Spinal cord (tissue), 10 donors: Measurements from ENCODE around the gene PARVB. TPM values are rescaled to one million over a fixed set of nuclear protein-coding genes. Genes with fewer than 3 reads are reported as not detected.

ENCODE experiments used
- DNase-seq, 6 donors: peaks; one replicate each; pipeline versions ENCODE4 v3.0.0 to v3.0.0-alpha.2; 2013 to 2015; ENCODE audit warnings: low spot score in 6 of 6, low read depth in 4 of 6
- H3K27ac ChIP-seq: one replicate; pipeline ENCODE4 v1.5.1; 2013; ENCODE audit warnings: low read depth, low read length, control low read depth
- H3K27me3 ChIP-seq: one replicate; pipeline ENCODE4 v1.6.1; 2013; ENCODE audit warnings: low read length; ENCODE audit not compliant: control insufficient read depth, insufficient read depth
- H3K36me3 ChIP-seq: one replicate; pipeline ENCODE4 v1.6.1; 2013; ENCODE audit warnings: low read length; ENCODE audit not compliant: control insufficient read depth, insufficient read depth
- H3K4me1 ChIP-seq: one replicate; pipeline ENCODE4 v1.6.1; 2013; ENCODE audit warnings: low read length; ENCODE audit not compliant: control insufficient read depth, insufficient read depth
- H3K4me3 ChIP-seq: one replicate; pipeline ENCODE4 v1.5.1; 2013; ENCODE audit warnings: low read depth, low read length, control low read depth
- H3K9me3 ChIP-seq: one replicate; pipeline ENCODE4 v1.6.1; 2013; ENCODE audit warnings: low read length; ENCODE audit not compliant: control insufficient read depth, insufficient read depth
- WGBS: methylation state at CpG from one replicate; pipeline ENCODE4 v1.1.5; 2013; ENCODE audit warnings: missing lambda C conversion rate; ENCODE audit not compliant: insufficient coverage; 5-methylcytosine and 5-hydroxymethylcytosine counted together
- polyA plus RNA-seq, 2 donors: library from polyadenylated mRNA; unstranded; fragments of 120-200 nt; gene quantifications; one replicate each; pipeline ENCODE4 v1.2.1, GENCODE V29; 2013; ENCODE audit not compliant: insufficient read length in 2 of 2
- total RNA-seq, 2 donors: library from RNA; depleted of rRNA in 1 of 2; stranded (reverse); fragments of 120-200 nt in 1 of 2; fragments of >200 nt in 1 of 2; gene quantifications; one replicate each; pipeline versions ENCODE4 v1.2.3 to v1.2.4, GENCODE V29; 2013 to 2014
- donor health status: healthy.

The PARVB gene
- total and polyA plus RNA-seq, 4 donors, result 9.7 to 26.0 (median 18.9) TPM

DNA sequence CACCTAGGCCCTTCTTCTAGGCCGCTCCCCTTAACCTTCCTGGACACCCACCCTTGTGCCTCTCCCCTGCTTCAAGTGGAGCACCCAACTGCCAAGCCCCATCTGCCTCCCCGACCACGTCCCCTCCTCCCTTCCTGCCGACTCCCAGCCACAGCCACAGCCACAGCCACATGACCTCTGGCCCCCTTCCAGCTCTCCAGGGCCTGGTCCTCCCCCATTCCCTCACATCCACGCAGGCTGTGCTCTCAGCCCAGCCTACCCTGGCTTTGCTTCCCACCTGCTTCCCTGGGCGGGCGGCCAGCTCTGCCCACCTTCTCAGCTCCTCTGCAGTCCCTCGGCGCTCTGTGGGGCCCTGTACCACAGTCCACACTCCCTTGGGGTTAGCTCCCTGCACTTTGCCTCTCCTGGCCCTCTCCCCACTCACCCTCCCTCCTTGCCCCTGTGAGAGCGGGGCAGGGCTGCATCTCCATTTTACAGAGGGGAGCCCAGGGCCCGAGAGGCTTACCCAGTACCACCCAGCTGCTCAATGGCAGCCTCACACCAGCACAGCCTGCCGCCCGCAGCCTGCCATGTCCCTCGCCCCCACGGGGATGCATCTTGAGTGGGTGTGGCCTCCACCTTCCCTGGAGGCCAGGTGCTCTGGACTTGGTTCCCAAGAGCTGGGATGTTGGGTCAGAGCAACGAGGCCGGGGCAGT, 176.9 kb downstream of the PARVB start:
- H3K27me3 ChIP-seq, result no peaks in the 10 kb centered on the region
- whole genome bisulfite sequencing, result 77% methylated on average over 17 of the region's 17 CpGs
- no peaks in the 10 kb centered on the region for H3K9me3 ChIP-seq
- H3K36me3 ChIP-seq, result peaks cover 3% of the 10 kb centered on the region
- peaks cover 28% of the 10 kb centered on the region for H3K4me1 ChIP-seq
- no peak overlapping the region for H3K27ac ChIP-seq
- no peak overlapping the region for H3K4me3 ChIP-seq
- DNase-seq, result no peak

DNA sequence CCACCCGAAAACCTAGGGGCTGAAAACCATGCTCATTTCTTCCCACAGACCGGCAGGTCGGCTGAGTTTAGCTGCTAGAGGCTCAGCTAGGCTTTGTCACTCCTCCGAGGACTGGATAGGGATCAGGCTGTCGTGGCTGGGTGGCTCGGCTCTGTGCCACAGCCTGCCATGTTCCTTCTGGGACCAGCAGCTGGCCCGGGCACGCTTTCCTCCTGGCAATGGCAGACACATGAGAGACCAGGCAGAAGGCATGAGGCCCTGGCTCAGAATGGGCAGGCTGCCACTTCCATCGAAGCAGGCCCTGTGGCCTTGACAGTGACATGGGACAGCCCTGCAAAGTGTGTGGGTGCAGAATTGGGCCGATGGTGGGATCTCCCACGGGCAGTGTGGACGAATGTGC, 177.6 kb downstream of the PARVB start:
- no peaks in the 10 kb centered on the region for H3K9me3 ChIP-seq
- peaks cover 3% of the 10 kb centered on the region for H3K36me3 ChIP-seq
- 79% methylated on average over 12 of the region's 12 CpGs for WGBS
- H3K4me3 ChIP-seq, result no peak overlapping the region
- H3K27ac ChIP-seq, result no peak overlapping the region
- DNase-seq, result peak in 2 of 6 donors; percentile 31 to 87
- no peaks in the 10 kb centered on the region for H3K27me3 ChIP-seq
- H3K4me1 ChIP-seq, result peaks cover 21% of the 10 kb centered on the region

DNA sequence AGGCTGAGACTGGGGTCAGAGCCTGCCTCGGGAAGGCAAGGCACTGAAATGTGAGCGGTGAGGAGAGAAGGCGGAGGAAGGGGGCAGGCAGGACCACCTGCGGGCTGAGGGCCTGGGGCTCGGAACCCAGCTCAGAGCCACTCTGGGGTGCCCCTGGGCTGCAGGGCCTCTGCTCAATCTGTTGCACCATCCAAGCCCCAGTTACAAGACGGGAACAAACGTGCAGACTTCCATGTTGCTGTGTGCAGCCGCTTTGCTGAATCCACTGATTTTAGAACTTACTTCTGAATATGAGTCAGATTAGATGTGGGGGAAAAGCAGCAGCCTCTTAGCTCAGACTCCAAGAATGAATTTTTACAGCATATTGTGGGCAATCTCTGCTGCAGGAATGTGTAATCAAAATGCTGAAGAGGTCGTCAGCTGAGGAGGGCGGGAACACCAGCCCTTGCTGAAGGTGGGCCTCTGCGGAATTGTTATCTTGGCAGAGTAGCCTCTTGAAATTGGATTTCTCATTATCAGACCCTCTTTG, 178.2 kb downstream of the PARVB start:
- H3K36me3 ChIP-seq, result peaks cover 3% of the 10 kb centered on the region
- H3K4me1 ChIP-seq, result peaks cover 21% of the 10 kb centered on the region
- DNase-seq, result peak in 2 of 6 donors; percentile 50 to 73
- no peaks in the 10 kb centered on the region for H3K9me3 ChIP-seq
- no peaks in the 10 kb centered on the region for H3K27me3 ChIP-seq
- H3K27ac ChIP-seq, result no peak overlapping the region
- WGBS, result 73% methylated on average over 10 of the region's 11 CpGs
- no peak overlapping the region for H3K4me3 ChIP-seq

DNA sequence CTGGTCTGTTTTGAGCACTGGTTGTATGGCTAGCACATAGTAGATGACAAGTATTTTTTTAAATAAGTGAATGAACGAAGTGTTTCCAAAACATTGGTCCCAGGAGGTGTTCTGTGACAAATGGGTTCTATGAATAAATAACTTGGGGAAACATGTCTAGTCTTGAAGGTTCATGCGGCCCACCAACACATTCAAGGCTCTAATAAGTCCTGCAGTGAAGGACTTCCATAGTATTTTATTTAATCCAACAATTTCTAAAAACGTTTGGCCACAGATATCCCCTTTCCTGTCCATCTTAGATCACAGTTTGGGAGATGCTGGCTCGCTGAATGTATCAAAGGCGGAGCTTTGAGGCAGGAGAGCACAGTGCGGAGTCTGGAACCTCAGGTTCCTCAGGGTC, 179.1 kb downstream of the PARVB start:
- no peak overlapping the region for H3K4me3 ChIP-seq
- no peaks in the 10 kb centered on the region for H3K27me3 ChIP-seq
- H3K4me1 ChIP-seq, result peaks cover 21% of the 10 kb centered on the region
- peaks cover 3% of the 10 kb centered on the region for H3K36me3 ChIP-seq
- H3K9me3 ChIP-seq, result no peaks in the 10 kb centered on the region
- no peak overlapping the region for H3K27ac ChIP-seq
- no peak for DNase-seq
- 94% methylated on average over 4 of the region's 6 CpGs for WGBS

DNA sequence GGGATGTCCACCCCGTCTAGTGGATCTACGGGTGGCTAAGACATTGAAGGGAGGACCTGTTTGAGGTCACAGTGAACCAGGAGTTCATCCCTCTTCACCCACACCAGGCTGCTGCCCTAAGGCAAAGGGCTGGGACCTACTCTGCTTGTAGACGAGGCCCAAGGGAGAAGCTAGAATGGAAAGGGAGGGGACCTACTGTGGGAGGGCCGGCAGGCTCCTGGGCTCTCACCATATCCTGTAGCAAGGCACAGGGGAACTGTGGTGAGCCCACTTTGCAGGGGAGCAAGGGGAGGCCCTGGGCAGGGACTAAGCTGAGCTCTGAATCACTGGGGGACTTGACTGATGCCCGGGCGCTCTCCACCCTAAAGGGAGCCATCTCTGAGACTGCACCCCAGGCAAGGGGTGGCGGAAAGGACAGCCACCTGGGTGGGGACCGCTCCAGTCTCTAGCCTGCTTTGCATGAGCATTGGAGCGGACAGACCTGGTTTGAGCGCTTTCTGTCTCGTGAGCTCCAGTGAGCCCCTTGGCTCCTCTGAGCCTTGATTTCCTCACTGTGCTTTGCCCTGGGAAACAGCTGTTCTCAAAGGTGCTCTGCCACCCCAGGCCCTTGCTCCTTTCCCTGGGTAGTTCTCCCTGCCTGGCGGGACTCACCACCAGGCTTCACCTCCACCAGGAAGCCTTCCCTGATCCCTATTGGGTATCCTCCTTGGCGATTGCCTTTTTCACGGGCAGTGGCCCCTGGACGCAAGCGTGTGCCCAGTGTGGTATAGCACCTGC, 180.8 kb downstream of the PARVB start:
- WGBS, result 92% methylated on average over 11 of the region's 16 CpGs
- Histone ChIP-seq H3K4me3 (no peak overlapping the region), H3K4me1 (peaks cover 21% of the 10 kb centered on the region), H3K36me3 (peaks cover 3% of the 10 kb centered on the region), H3K9me3 (no peaks in the 10 kb centered on the region), H3K27me3 (no peaks in the 10 kb centered on the region), H3K27ac (no peak overlapping the region)
- no peak for DNase-seq

DNA sequence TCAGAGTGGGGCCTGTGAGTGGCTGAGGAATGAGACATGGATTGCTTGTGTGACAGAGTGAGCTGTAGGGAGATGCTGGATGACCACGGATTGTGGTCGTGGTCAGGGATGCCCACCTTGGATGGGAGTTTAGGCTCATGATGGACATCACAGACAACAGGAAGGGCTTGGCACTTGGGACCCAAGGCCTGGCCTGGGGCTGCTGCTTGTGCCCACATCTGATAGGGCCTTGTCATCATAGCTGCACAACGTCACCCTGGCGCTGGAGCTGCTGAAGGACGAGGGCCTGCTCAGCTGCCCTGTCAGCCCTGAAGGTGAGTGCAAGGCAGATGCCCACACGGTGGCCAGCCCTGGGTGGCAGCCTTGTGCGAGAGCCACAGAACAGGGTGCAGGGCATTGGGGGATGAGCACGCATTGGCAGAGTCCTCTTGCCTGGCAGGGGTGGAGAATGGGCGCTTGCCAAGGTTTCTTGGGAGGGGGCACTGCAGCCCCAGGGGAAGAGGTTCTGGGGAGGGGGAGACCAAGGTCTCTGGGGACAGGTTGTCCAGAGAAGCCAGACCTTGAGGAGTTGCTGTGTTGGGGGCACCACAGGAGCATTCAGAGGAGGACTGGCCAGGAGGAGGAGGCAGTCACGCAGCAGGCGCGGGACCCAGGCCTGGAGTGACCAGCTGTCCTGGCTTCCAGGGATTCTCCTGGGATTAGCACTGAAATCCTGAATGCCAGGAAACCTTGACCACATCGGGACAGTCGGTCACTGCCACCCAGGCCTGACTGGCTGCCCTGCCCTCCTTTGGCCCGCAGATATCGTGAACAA, 181.6 kb downstream of the PARVB start:
- Histone ChIP-seq H3K36me3 (peaks cover 3% of the 10 kb centered on the region), H3K27ac (no peak overlapping the region), H3K9me3 (no peaks in the 10 kb centered on the region), H3K4me1 (peaks cover 15% of the 10 kb centered on the region), H3K4me3 (no peak overlapping the region), H3K27me3 (no peaks in the 10 kb centered on the region)
- DNase-seq, result no peak
- 94% methylated on average over 16 of the region's 16 CpGs for WGBS

DNA sequence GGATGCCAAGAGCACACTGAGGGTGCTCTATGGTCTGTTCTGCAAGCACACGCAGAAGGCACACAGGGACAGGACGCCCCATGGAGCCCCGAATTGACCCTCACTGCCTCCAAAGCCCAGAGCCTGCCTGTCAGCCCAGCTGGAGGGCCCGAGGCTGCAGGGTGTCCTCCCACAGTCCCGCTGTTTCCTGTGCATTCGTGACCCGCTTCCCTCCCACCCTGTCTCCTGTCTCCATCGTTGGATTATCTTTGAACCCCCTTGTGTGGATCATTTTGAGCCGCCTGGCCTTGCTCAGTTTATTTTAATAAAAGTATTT, 182.2 kb downstream of the PARVB start:
- WGBS, result 74% methylated on average over 4 of the region's 9 CpGs
- Histone ChIP-seq H3K27me3 (no peaks in the 10 kb centered on the region), H3K9me3 (no peaks in the 10 kb centered on the region), H3K4me3 (no peak overlapping the region), H3K27ac (no peak overlapping the region), H3K36me3 (peaks cover 3% of the 10 kb centered on the region), H3K4me1 (peaks cover 9% of the 10 kb centered on the region)
- no peak for DNase-seq

DNA sequence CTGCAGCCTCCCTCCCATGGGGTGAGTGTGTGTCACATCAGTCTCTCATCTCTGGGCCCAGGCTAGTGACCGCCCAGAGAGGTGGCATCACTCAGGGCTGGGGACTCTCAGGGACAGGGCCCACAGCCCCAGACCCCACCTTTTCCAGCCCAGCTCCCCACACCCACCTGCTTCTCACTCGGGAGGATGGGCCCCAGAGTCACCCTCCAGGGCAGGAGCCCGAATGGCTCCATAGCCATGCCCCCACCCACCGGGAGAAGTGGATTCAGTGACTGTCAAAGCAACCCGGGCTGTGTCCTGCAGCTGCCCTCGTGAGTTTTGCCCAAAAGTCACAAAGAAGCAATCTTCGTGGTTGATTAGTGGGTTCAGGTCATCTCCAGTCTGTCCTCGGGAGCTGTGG, 182.6 kb downstream of the PARVB start:
- WGBS, result 66% methylated on average over 8 of the region's 8 CpGs
- H3K36me3 ChIP-seq, result peaks cover 3% of the 10 kb centered on the region
- no peak for DNase-seq
- no peaks in the 10 kb centered on the region for H3K27me3 ChIP-seq
- no peak overlapping the region for H3K4me3 ChIP-seq
- no peak overlapping the region for H3K27ac ChIP-seq
- no peaks in the 10 kb centered on the region for H3K9me3 ChIP-seq
- H3K4me1 ChIP-seq, result peaks cover 5% of the 10 kb centered on the region

DNA sequence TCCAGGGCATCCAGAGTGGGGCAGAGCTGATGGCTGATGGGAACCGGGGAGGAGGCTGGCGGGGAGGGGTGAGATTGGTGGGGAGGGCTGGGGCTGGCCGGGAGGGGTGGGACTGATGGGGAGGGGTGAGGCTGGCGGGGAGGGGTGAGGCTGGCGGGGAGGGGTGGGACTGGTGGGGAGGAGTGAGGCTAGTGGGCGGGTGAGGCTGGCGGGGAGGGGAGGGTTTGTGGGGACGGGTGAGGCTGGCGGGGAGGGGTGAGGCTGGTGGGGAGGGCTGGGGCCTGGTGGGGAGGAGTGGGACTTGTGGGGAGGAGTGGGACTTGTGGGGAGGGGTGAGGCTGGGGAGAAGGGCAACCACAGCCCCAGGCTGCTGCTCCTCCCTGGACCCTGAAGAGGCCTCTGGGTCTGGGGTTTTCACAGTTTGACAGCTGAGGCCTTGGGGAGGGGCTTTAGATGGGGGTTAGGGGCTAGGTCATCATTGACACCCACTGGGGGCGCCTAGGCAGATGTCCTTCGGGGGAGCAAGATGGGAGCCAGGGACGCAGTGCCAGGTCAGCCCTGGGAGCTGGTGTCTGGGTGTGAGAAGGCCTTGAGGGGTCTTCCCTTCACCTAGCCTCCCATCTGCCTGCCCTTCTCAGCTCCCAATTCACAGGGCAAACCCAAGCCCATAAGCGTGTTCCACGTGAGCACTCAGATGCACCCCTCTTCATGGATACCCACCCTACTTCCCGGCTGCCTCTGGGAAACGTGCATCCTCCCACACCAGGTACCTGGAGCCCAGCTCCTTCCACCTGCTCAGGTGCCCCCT, 183.3 kb downstream of the PARVB start:
- H3K27me3 ChIP-seq, result no peaks in the 10 kb centered on the region
- no peak overlapping the region for H3K4me3 ChIP-seq
- H3K36me3 ChIP-seq, result peaks cover 3% of the 10 kb centered on the region
- DNase-seq, result no peak
- H3K4me1 ChIP-seq, result no peaks in the 10 kb centered on the region
- 71% methylated on average over 9 of the region's 16 CpGs for WGBS
- no peak overlapping the region for H3K27ac ChIP-seq
- H3K9me3 ChIP-seq, result no peaks in the 10 kb centered on the region
